IMR-90 (cell line): Measurements from ENCODE around the gene LRP5. TPM values are rescaled to one million over a fixed set of nuclear protein-coding genes. Genes with fewer than 3 reads are reported as not detected.

Experiments used
- ATAC-seq: fragments of 200-7000 bp; cut with Tn5 transposase; 2 replicates; pipeline ENCODE4 v1.9.1; 2020; ENCODE audit warnings: low read depth, mild to moderate bottlenecking, moderate library complexity
- BruUV-seq: library from RNA; stranded (reverse); fragments of 400-500 nt; replicated peaks from 2 replicates; lab custom pipeline; 2021; lab: Mats Ljungman, UMichigan
- CTCF ChIA-PET: fragments of 300-600 bp; formaldehyde crosslinking; extraction: SDS; loops from one replicate; lab custom pipeline; 2021; ENCODE audit warnings: antibody characterized with exemption; lab: Yijun Ruan, JAX
- POLR2A ChIA-PET: fragments of 300-600 bp; sonication (Branson Sonifier 250); formaldehyde crosslinking; loops from one replicate; lab custom pipeline; 2022; ENCODE audit warnings: antibody characterized with exemption; ENCODE audit not compliant: unreplicated experiment; lab: Charles Lee
- DNase-seq: peaks from one replicate; pipeline ENCODE4 v3.0.0; 2013
- H2AFZ ChIP-seq: replicated peaks from 2 replicates; pipeline ENCODE3; 2013; ENCODE audit warnings: low read length, mild to moderate bottlenecking; ENCODE audit not compliant: poor library complexity
- H2AK5ac ChIP-seq: 2 replicates; pipeline ENCODE4 v1.6.1; 2013; ENCODE audit warnings: low read depth, low read length, inconsistent platforms
- H2AK9ac ChIP-seq: replicated peaks from 2 replicates; pipeline ENCODE3; 2013; ENCODE audit warnings: mild to moderate bottlenecking, low read depth, low read length, moderate library complexity; ENCODE audit not compliant: poor library complexity
- H2BK120ac ChIP-seq: 2 replicates; pipeline ENCODE4 v1.6.1; 2013; ENCODE audit warnings: low read depth, low read length, inconsistent platforms
- H2BK15ac ChIP-seq: 3 replicates; pipeline ENCODE4 v1.6.1; 2013; ENCODE audit warnings: low read depth, low read length, inconsistent platforms
- H2BK20ac ChIP-seq: 2 replicates; pipeline ENCODE4 v1.6.1; 2013; ENCODE audit warnings: low read depth, mild to moderate bottlenecking, inconsistent platforms, low read length, moderate library complexity
- H2BK5ac ChIP-seq: 2 replicates; pipeline ENCODE4 v1.6.1; 2013; ENCODE audit warnings: mild to moderate bottlenecking, low read depth, low read length, inconsistent platforms; ENCODE audit not compliant: poor library complexity, severe bottlenecking
- H3K14ac ChIP-seq: replicated peaks from 2 replicates; pipeline ENCODE4 v1.6.1; 2013; ENCODE audit warnings: low read depth, low read length, inconsistent platforms
- H3K18ac ChIP-seq: 2 replicates; pipeline ENCODE4 v1.6.1; 2013; ENCODE audit warnings: low read depth, low read length, control low read depth
- H3K23ac ChIP-seq: 2 replicates; pipeline ENCODE4 v1.6.1; 2013; ENCODE audit warnings: low read depth, low read length, inconsistent platforms
- H3K27ac ChIP-seq: 2 replicates; pipeline ENCODE4 v1.5.1; 2013; ENCODE audit warnings: mild to moderate bottlenecking, control low read depth, low read length; ENCODE audit not compliant: insufficient read depth
- H3K27me3 ChIP-seq: 2 replicates; pipeline ENCODE4 v1.6.1; 2013; ENCODE audit warnings: low read length; ENCODE audit not compliant: control insufficient read depth, insufficient read depth
- H3K36me3 ChIP-seq: 2 replicates; pipeline ENCODE4 v1.6.1; 2013; ENCODE audit warnings: low read length, mixed read lengths; ENCODE audit not compliant: control insufficient read depth, insufficient read depth
- H3K4ac ChIP-seq: 2 replicates; pipeline ENCODE4 v1.6.1; 2013; ENCODE audit warnings: low read depth, low read length, inconsistent platforms
- H3K4me1 ChIP-seq: 2 replicates; pipeline ENCODE4 v1.6.1; 2013; ENCODE audit warnings: low read length, mixed read lengths; ENCODE audit not compliant: control insufficient read depth, insufficient read depth
- H3K4me2 ChIP-seq: 2 replicates; pipeline ENCODE4 v1.6.1; 2013; ENCODE audit warnings: low read depth, mild to moderate bottlenecking, control low read depth, low read length, moderate library complexity
- H3K4me3 ChIP-seq: 2 replicates; pipeline ENCODE4 v1.5.1; 2013; ENCODE audit warnings: low read depth, mild to moderate bottlenecking, control low read depth, low read length, moderate library complexity; ENCODE audit not compliant: insufficient read depth
- H3K56ac ChIP-seq: 2 replicates; pipeline ENCODE4 v1.6.1; 2013; ENCODE audit warnings: low read length, inconsistent platforms; ENCODE audit not compliant: insufficient read depth; ENCODE audit errors: extremely low read depth
- H3K79me1 ChIP-seq, 2 experiments: 2 replicates each; pipeline ENCODE4 v1.6.1; 2013; ENCODE audit warnings: low read length in 2 of 2, inconsistent platforms in 1 of 2, low read depth in 1 of 2
- H3K9ac ChIP-seq: 2 replicates; pipeline ENCODE4 v1.6.1; 2013; ENCODE audit warnings: low read depth, low read length, control low read depth
- H3K9me1 ChIP-seq: 2 replicates; pipeline ENCODE4 v1.6.1; 2013; ENCODE audit warnings: low read length, inconsistent platforms; ENCODE audit not compliant: insufficient read depth
- H3K9me3 ChIP-seq: 2 replicates; pipeline ENCODE4 v1.6.1; 2013; ENCODE audit warnings: low read length; ENCODE audit not compliant: control insufficient read depth, insufficient read depth
- H4K20me1 ChIP-seq: 2 replicates; pipeline ENCODE4 v1.6.1; 2013; ENCODE audit warnings: low read length, inconsistent platforms; ENCODE audit not compliant: insufficient read depth
- H4K5ac ChIP-seq: 2 replicates; pipeline ENCODE4 v1.6.1; 2013; ENCODE audit warnings: mild to moderate bottlenecking, low read depth, low read length, control low read depth
- H4K8ac ChIP-seq, 2 experiments: 2 replicates each; pipeline ENCODE4 v1.6.1; 2013; ENCODE audit warnings: low read depth in 2 of 2, low read length in 2 of 2, control low read depth in 1 of 2, inconsistent platforms in 1 of 2
- H4K91ac ChIP-seq: 2 replicates; pipeline ENCODE4 v1.6.1; 2013; ENCODE audit warnings: low read depth, low read length, inconsistent platforms; ENCODE audit not compliant: insufficient read depth
- WGBS, 2 experiments: methylation state at CpG; one replicate each; pipeline versions ENCODE4 v1.1.5 to v1.1.7; 2013; ENCODE audit warnings: missing lambda C conversion rate in 2 of 2; ENCODE audit not compliant: insufficient read length in 1 of 2; ENCODE audit errors: extremely low coverage in 2 of 2; 5-methylcytosine and 5-hydroxymethylcytosine counted together
- dilution Hi-C: fragments of 300-500 bp; cut with HindIII; formaldehyde crosslinking; loops from one replicate; pipeline ENCODE4 v1.14.3; 2018; ENCODE audit warnings: low sequenced_read_pairs; ENCODE audit not compliant: unreplicated experiment
- in situ Hi-C: fragments of 300-500 bp; cut with MboI; formaldehyde crosslinking; loops from 3 replicates; pipeline ENCODE4 v1.14.3; 2019; ENCODE audit warnings: low sequenced_read_pairs, inconsistent platforms, mixed read lengths
- intact Hi-C: fragments of 100-400 bp; cut with micrococcal nuclease; formaldehyde crosslinking; loops from 2 replicates; pipeline ENCODE4 v1.10.0; 2022
- polyA plus RNA-seq, 3 experiments: library from polyadenylated mRNA; depleted of rRNA; stranded (reverse); fragments of >200 nt; gene quantifications; 2 replicates each; pipeline ENCODE4 v1.2.3, GENCODE V29; 2012; ENCODE audit warnings: low replicate concordance in 1 of 3
- total RNA-seq: library from RNA; depleted of rRNA; stranded (reverse); fragments of >200 nt; gene quantifications from 2 replicates; pipeline ENCODE4 v1.2.3, GENCODE V29; 2012
- TF ChIP-seq, protein P1 (sequence below): fragments of 150-350 bp; IDR thresholded peaks from 2 replicates; pipeline ENCODE4 v1.6.1; 2016; ENCODE audit warnings: low read depth, mild to moderate bottlenecking, low read length, moderate library complexity, borderline replicate concordance

Gene LRP5
- total and polyA plus RNA-seq, 2 of the 4 experiments (the other 2 are of a cell fraction), result 10.4 to 15.0 TPM

DNA sequence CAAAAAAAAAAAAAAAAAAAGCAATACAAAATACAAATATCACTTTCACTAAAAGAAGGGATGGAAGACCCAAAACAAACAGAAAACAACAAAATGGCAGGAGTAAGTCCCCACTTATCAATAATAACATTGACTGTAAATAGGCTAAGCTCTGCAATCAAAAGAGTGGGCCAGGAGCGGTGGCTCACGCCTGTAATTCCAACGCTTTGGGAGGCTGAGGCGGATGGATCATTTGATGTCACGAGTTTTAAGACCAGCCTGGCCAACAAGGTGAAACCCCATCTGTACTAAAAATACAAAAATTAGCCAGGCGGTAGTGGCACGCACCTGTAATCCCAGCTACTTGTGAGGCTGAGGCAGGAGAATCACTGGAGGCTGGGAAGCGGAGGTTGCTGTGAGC, 138.3 kb downstream of the LRP5 start:
- Histone ChIP-seq H3K36me3 (peaks cover 15% of the 10 kb centered on the region), H2BK20ac (no peak overlapping the region), H3K9me1 (no peaks in the 10 kb centered on the region), H4K91ac (no peak overlapping the region), H2AK5ac (no peak overlapping the region), H3K4me2 (no peak overlapping the region), H2BK15ac (no peak overlapping the region), H3K9ac (no peak overlapping the region), H3K18ac (no peak overlapping the region), H3K56ac (no peak overlapping the region), H3K27me3 (peaks cover 2% of the 10 kb centered on the region; the same call in 1 of the 2 replicates), H3K27ac (no peak overlapping the region), H3K4me3 (no peak overlapping the region), H3K14ac (no peak overlapping the region), H4K20me1 (no peaks in the 10 kb centered on the region), H3K4me1 (no peaks in the 10 kb centered on the region), H3K4ac (no peak overlapping the region), H3K23ac (no peak overlapping the region), H4K5ac (no peak overlapping the region), H2AK9ac (no peak overlapping the region), H3K79me1 (no peaks in the 10 kb centered on the region), H4K8ac (no peak overlapping the region), H2BK5ac (no peak overlapping the region), H2BK120ac (no peak overlapping the region), H3K9me3 (no peaks in the 10 kb centered on the region), H2AFZ (no peak overlapping the region)
- ATAC-seq, result no peak
- dilution Hi-C loops, result no loop called here
- CTCF ChIA-PET, result no interaction called here
- DNase-seq, result no peak
- TF ChIP-seq, protein P1, sequence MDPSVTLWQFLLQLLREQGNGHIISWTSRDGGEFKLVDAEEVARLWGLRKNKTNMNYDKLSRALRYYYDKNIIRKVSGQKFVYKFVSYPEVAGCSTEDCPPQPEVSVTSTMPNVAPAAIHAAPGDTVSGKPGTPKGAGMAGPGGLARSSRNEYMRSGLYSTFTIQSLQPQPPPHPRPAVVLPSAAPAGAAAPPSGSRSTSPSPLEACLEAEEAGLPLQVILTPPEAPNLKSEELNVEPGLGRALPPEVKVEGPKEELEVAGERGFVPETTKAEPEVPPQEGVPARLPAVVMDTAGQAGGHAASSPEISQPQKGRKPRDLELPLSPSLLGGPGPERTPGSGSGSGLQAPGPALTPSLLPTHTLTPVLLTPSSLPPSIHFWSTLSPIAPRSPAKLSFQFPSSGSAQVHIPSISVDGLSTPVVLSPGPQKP, result no peak
- 100% methylated on average over 2 of the region's 8 CpGs; no CpG with 5 or more reads in 1 of the 2 experiments for WGBS, 2 experiments
- BruUV-seq, result no TSS peak
- intact Hi-C loops, result no loop called here
- POLR2A ChIA-PET, result interaction anchor here (0.7 kb wide), 1 partner anchor 239 kb away, joined by 12 read pairs; no protein-coding TSS in a partner anchor
- in situ Hi-C loops, result loop anchor here (5.0 kb wide), 1 partner anchor 188 kb away; no protein-coding TSS in a partner anchor
